ENCODE results near the gene PAX3.

PAX3 gene

GRCh38 chr2:222296311-222296741 is 2.5 kb downstream of the PAX3 start:
- DNase-seq = no peak

- DNase-seq = no peak
Measured at GRCh38 chr2:222295368-222296062, 3.3 kb downstream of the PAX3 start.

- DNase-seq = no peak
Measured at GRCh38 chr2:222294996-222295367, 3.8 kb downstream of the PAX3 start.

GRCh38 chr2:222293660-222294630 is 4.9 kb downstream of the PAX3 start:
- DNase-seq = no peak

- no peak for DNase-seq
Measured at GRCh38 chr2:222292149-222293134, 6.4 kb downstream of the PAX3 start.

- DNase-seq = no peak
Measured at GRCh38 chr2:222291485-222291841, 7.3 kb downstream of the PAX3 start.

GRCh38 chr2:222290736-222291484 is 7.9 kb downstream of the PAX3 start:
- no peak for DNase-seq

- no peak for DNase-seq
Measured at GRCh38 chr2:222290401-222290735, 8.4 kb downstream of the PAX3 start.

- no peak for DNase-seq
Measured at GRCh38 chr2:222289278-222290160, 9.3 kb downstream of the PAX3 start.

- no peak for DNase-seq
Measured at GRCh38 chr2:222288590-222289277, 10.1 kb downstream of the PAX3 start.

- DNase-seq = no peak
Measured at GRCh38 chr2:222287862-222288479, 10.8 kb downstream of the PAX3 start.

GRCh38 chr2:222284466-222284865 is 14.3 kb downstream of the PAX3 start:
- DNase-seq = no peak

GRCh38 chr2:222283634-222284033 is 15.2 kb downstream of the PAX3 start:
- DNase-seq = no peak

GRCh38 chr2:222281506-222281905 is 17.3 kb downstream of the PAX3 start:
- DNase-seq = no peak

GRCh38 chr2:222280795-222281194 is 18.0 kb downstream of the PAX3 start:
- no peak for DNase-seq

- DNase-seq = no peak
Measured at GRCh38 chr2:222272446-222273015, 26.3 kb downstream of the PAX3 start.

- no peak for DNase-seq
Measured at GRCh38 chr2:222271854-222272253, 26.9 kb downstream of the PAX3 start.

GRCh38 chr2:222270396-222270795 is 28.4 kb downstream of the PAX3 start:
- DNase-seq = no peak

- DNase-seq = no peak
Measured at GRCh38 chr2:222269132-222269531, 29.7 kb downstream of the PAX3 start.

Measured in effector CD4-positive, alpha-beta T cell (primary cell).